AG10803 (cell line): ENCODE measurements around the gene CENPM.

Source experiments
- DNase-seq: peaks from one replicate; pipeline ENCODE4 v3.0.0; 2010; ENCODE audit warnings: low read depth
- H3K4me3 ChIP-seq: 2 replicates; pipeline ENCODE4 v1.5.1; 2011; ENCODE audit warnings: mild to moderate bottlenecking, low read length, control low read depth
- TF ChIP-seq, protein P1 (sequence below): conservative IDR thresholded peaks from 2 replicates; pipeline ENCODE4 v1.5.1; 2011; ENCODE audit warnings: mild to moderate bottlenecking, low read length, control low read depth, inconsistent platforms

The CENPM gene

DNA sequence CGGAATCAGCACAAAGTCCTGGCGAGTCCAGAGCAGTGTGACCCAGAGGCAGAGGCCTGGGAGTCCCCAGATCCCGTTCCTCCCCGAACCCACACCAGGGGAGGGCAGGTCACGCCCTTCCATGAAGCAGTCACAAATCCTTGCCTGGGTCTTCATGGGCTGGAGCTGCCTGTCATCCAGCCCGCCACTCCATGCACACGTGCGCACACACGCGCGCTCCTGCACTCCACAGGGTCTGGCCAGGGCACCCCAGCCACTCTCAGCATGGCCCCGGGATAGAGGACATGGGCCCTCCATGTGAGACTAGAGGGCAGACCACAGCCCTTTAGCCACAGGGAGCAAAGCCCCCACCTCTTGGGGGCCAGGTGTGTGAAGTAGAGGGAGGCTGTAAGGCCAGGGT is 14.6 kb downstream of the CENPM start:
- no peak overlapping the region for H3K4me3 ChIP-seq
- no peak for DNase-seq
- TF ChIP-seq, protein P1, sequence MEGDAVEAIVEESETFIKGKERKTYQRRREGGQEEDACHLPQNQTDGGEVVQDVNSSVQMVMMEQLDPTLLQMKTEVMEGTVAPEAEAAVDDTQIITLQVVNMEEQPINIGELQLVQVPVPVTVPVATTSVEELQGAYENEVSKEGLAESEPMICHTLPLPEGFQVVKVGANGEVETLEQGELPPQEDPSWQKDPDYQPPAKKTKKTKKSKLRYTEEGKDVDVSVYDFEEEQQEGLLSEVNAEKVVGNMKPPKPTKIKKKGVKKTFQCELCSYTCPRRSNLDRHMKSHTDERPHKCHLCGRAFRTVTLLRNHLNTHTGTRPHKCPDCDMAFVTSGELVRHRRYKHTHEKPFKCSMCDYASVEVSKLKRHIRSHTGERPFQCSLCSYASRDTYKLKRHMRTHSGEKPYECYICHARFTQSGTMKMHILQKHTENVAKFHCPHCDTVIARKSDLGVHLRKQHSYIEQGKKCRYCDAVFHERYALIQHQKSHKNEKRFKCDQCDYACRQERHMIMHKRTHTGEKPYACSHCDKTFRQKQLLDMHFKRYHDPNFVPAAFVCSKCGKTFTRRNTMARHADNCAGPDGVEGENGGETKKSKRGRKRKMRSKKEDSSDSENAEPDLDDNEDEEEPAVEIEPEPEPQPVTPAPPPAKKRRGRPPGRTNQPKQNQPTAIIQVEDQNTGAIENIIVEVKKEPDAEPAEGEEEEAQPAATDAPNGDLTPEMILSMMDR, result no peak

DNA sequence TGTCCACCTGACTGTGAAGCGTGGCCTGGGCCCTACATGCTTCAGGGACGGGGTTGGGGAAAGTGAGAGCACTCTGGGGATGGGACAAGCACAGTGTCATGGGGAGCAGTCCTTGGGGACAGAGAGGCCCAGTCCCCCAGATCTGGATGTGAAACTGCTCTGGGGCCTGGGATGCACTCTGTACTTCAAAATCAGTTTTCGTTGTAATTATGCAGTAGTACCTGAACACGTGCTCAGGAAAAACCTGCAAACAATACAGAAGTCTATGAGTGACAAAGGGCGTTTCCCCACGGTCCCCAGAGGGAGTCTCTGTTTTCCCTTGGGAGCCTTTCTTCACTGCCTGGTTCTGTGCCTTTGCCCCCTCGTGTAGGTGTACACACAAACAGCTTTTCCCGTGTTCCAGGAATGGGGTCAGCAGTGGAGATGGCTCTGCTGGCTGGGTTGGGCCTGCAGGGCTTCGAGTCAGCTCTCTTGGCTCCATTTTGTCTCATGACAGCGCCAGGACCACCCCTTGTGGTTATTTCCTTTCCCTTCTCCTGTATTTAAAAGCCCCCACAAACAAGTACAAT is 15.2 kb downstream of the CENPM start:
- no peak for DNase-seq
- no peak overlapping the region for H3K4me3 ChIP-seq
- TF ChIP-seq, protein P1, result no peak

DNA sequence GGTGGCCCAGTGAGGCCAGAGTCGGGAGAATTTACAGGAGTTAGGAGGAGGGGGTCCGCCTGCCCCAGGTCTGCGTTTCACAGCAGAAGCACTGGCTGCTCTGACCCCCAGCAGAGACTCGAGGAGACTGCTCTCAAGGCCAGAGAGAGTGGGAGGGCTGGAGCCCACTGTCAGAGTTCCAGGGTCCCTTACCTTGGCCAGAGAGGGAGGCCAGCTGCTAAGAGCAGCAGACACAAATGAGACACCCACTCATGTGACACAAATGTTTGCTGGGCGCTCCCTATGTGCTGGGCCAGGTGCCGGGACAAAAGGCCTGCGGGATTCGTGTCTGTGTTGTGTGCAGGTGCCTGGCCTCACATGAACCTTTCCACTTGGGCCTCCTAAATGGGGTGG is 17.5 kb downstream of the CENPM start:
- TF ChIP-seq, protein P1, result no peak
- DNase-seq, result no peak
- H3K4me3 ChIP-seq, result no peak overlapping the region

DNA sequence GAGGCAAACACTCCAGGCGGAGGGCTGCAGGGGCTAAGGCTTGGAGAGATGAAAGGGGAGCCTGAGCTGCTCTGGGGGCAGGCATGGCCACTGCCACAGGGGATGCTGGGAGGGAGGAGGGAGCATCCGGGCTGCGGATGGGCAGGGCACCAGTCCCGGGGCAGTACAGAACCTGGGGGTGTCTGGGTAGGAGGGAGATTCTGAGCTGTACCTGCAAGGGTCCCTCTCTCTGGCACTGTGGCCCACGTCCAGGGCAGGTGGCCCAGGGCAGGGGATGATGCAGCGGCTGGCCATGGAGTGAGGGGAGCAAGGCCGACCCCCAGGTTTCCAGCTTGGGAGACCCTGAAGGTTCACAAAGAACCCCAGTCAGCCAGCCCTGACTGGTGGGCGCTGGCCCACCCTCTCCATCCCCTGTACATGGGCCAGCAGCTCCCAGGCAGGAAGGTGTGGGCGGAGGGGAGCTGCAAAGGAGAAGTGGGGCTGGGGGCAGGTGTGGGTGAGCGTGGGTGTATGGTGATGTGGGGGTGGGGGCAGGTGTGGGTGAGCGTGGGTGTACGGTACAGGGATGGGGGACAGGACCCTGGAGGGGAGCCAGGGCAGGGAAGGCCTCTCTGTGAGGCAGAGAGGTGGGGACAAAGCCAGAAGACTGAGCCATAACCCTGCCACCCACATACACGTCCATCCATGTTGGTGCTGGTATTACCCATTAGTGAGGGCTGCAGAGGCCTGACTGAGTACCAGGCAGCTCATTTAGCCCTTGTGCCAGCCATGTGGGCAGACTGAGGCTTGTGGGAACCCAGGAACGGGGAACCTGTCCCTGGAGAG is 18.1 kb downstream of the CENPM start:
- no peak overlapping the region for H3K4me3 ChIP-seq
- no peak for DNase-seq
- TF ChIP-seq, protein P1, result no peak

DNA sequence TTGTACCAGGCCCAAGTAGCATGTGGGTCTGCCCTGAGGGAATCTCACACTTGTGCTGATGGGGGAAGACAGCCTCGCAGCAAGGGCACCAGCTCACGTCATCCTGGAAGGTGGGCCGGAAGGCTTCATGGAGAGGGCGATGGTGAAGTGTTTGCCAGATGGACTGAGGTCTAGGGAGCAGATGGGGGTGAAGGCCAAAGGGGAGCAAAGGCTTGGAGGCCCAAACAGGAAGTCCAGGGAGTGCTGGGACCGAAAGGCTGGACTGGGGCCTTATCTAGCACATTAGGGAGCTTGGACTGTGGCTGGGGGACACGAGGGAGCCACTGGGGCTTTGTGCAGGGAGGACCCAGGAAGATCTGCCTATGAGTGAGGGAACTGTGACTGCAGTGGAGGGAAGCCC is 19.1 kb downstream of the CENPM start:
- TF ChIP-seq, protein P1, result no peak
- H3K4me3 ChIP-seq, result no peak overlapping the region
- no peak for DNase-seq

DNA sequence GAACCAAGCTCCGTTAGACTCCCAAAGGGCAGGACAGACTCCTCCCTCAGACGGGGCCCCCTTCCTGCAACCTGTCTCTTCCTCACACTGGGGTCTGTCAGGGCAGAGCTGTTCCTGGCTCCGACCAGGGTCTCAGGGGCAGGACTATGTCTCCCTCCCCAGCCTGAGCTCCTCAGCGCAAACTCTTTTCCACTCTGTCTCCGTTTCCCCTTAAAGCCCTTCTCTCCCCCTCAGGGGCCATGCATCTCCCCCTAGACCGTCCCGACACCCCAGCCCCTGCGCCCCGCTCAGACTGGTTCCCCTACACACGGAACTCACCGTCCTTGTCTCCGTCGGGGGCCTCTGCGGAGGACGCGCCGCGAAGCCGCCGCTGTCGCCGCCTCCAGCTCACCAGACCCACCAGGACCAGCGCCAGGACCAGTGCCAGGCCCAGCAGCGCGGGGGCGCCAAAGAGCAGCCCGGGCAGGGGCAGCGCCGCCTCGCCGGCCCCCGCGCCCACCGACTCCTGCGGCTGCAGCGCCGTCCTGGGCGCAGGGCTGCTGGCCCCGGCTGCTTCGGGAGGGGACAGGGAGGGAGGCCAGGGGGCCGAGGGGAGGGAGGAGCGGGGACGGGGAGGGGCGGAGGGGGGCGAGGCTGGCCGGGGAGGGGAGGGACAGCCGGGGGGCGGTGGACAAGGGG is 21.0 kb downstream of the CENPM start:
- DNase-seq, result peak; percentile 24
- TF ChIP-seq, protein P1, result peak; percentile 51
- peak overlapping the region; percentile 17; the same call in 1 of the 2 replicates for H3K4me3 ChIP-seq
